ENCODE data around the gene BCL11B. TPM values are rescaled to one million over a fixed set of nuclear protein-coding genes. Genes with fewer than 3 reads are reported as not detected.

The BCL11B gene
- total and polyA plus RNA-seq, 4 donors, result 0.04 to 0.42 (median 0.16) TPM

GRCh38 chr14:99188731-99189191 is 83.2 kb downstream of the BCL11B start:
- H3K4me3 ChIP-seq (ENCODE audit: low read depth in 1 of 3, low read length in 3 of 3), result no peak overlapping the region
- no peak for TF ChIP-seq GABPA (IDR thresholded peaks at IDR 0.05 in 1 of 2, conservative IDR thresholded peaks at IDR 0.05 in 1 of 2)
- TF ChIP-seq RXRA (IDR thresholded peaks at IDR 0.05), result no peak
- no peak for TF ChIP-seq TAF1 (conservative IDR thresholded peaks at IDR 0.05)
- TF ChIP-seq NR2F2 (IDR thresholded peaks at IDR 0.05), result no peak
- TF ChIP-seq ATF3 (IDR thresholded peaks at IDR 0.05), result no peak
- no peak for TF ChIP-seq FOXA2 (IDR thresholded peaks at IDR 0.05)
- TF ChIP-seq ZBTB33 (IDR thresholded peaks at IDR 0.05), result no peak
- no peak for TF ChIP-seq YY1 (IDR thresholded peaks at IDR 0.05)
- TF ChIP-seq JUND (IDR thresholded peaks at IDR 0.05), result no peak
- no peak for TF ChIP-seq RAD21 (IDR thresholded peaks at IDR 0.05)
- no peak for TF ChIP-seq FOXA1 (IDR thresholded peaks at IDR 0.05)
- TF ChIP-seq EGR1 (IDR thresholded peaks at IDR 0.05; ENCODE audit: low read depth in 2 of 2), result no peak
- no peak for TF ChIP-seq HNF4G (IDR thresholded peaks at IDR 0.05)
- TF ChIP-seq MAX (IDR thresholded peaks at IDR 0.05), result no peak
- no peak for TF ChIP-seq CTCF (IDR thresholded peaks at IDR 0.05; ENCODE audit: low read depth, low read length, missing input control)
- H3K27me3 ChIP-seq (ENCODE audit: control insufficient read depth in 4 of 4, insufficient read depth in 4 of 4, low read length in 3 of 4), result no peaks in the 10 kb centered on the region
- H3K36me3 ChIP-seq (ENCODE audit: control insufficient read depth in 4 of 4, insufficient read depth in 3 of 4, low read depth in 1 of 4, low read length in 3 of 4), result no peaks in the 10 kb centered on the region
- peaks cover 5 to 12% (median 9%) of the 10 kb centered on the region in 4 donors for H3K4me1 ChIP-seq (ENCODE audit: control insufficient read depth in 4 of 4, insufficient read depth in 4 of 4, low read length in 3 of 4)
- 46% methylated on average over 19 of the region's 19 CpGs for WGBS
- DNase-seq (ENCODE audit: low spot score), result no peak
- no peak overlapping the region for H3K9ac ChIP-seq (ENCODE audit: low read depth in 1 of 2, low read length in 2 of 2)
- no peaks in the 10 kb centered on the region for H3K9me3 ChIP-seq (ENCODE audit: control insufficient read depth in 4 of 4, low read length in 3 of 4)
- H3K27ac ChIP-seq (ENCODE audit: low read depth in 1 of 2, low read length in 2 of 2), result no peak overlapping the region

- H3K36me3 ChIP-seq (ENCODE audit: control insufficient read depth in 4 of 4, insufficient read depth in 3 of 4, low read depth in 1 of 4, low read length in 3 of 4), result no peaks in the 10 kb centered on the region
- no peak overlapping the region for H3K9ac ChIP-seq (ENCODE audit: low read depth in 1 of 2, low read length in 2 of 2)
- H3K27ac ChIP-seq (ENCODE audit: low read depth in 1 of 2, low read length in 2 of 2), result no peak overlapping the region
- no peak for DNase-seq (ENCODE audit: low spot score)
- peaks cover 5 to 12% (median 9%) of the 10 kb centered on the region in 4 donors for H3K4me1 ChIP-seq (ENCODE audit: control insufficient read depth in 4 of 4, insufficient read depth in 4 of 4, low read length in 3 of 4)
- H3K4me3 ChIP-seq (ENCODE audit: low read depth in 1 of 3, low read length in 3 of 3), result no peak overlapping the region
- TF ChIP-seq FOXA1 (IDR thresholded peaks at IDR 0.05) (no peak), REST (IDR thresholded peaks at IDR 0.05) (no peak), JUND (IDR thresholded peaks at IDR 0.05) (no peak), EGR1 (IDR thresholded peaks at IDR 0.05; ENCODE audit: low read depth in 2 of 2) (no peak), NR2F2 (IDR thresholded peaks at IDR 0.05) (no peak), MAX (IDR thresholded peaks at IDR 0.05) (no peak), ATF3 (IDR thresholded peaks at IDR 0.05) (no peak), TAF1 (conservative IDR thresholded peaks at IDR 0.05) (no peak), RAD21 (IDR thresholded peaks at IDR 0.05) (no peak), RXRA (IDR thresholded peaks at IDR 0.05) (no peak), ZBTB33 (IDR thresholded peaks at IDR 0.05) (no peak), SP1 (IDR thresholded peaks at IDR 0.05) (no peak), FOXA2 (IDR thresholded peaks at IDR 0.05) (no peak), GABPA (IDR thresholded peaks at IDR 0.05 in 1 of 2, conservative IDR thresholded peaks at IDR 0.05 in 1 of 2) (no peak), HNF4G (IDR thresholded peaks at IDR 0.05) (no peak)
- no peaks in the 10 kb centered on the region for H3K9me3 ChIP-seq (ENCODE audit: control insufficient read depth in 4 of 4, low read length in 3 of 4)
- 65% methylated on average over 8 of the region's 8 CpGs for WGBS
- H3K27me3 ChIP-seq (ENCODE audit: control insufficient read depth in 4 of 4, insufficient read depth in 4 of 4, low read length in 3 of 4), result no peaks in the 10 kb centered on the region
These were observed 84.1 kb downstream of the BCL11B start for GRCh38 chr14:99187858-99188257.

Measured in liver (tissue), 9 donors.